NCI-H748 (cell line): ENCODE measurements around the gene STX16.

Source experiments
- DNase-seq: peaks from one replicate; lab custom pipeline; 2025; ENCODE audit not compliant: unreplicated experiment; lab: John Stamatoyannopoulos, UW

Gene STX16

DNA sequence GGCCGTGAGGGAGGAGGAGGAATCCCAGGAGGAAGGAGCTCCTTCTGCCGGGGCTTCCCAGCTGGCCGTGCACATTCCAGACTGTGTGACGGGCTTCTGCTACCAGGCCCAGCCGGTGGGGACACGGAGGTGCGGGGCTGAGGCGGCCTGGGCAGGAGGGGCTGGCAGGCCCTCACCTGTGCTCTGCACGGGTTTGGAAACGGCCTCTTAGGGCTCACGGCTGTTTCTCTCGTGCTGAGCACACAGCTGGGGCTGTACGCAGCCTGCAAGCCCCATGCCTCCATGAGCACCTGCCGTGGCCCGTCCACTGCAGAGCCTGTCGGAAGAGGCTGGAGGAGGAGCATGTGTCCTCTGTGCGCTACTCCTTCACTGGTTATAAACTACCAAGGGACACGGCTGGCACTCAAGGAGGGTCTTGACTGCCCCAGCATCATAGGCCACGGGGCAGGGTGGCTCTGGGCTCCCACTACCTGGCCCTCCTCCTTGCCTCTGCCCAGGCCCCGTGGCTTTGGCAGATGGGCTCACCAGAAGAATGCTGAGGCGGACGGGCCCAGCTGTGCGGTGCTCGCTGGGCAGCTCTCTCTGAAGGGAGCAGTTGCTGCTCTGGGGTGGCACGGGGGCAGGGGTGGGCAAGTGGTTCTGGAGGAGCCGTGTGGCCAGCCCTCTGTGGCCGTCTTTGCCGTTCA, 57.3 kb downstream of the STX16 start:
- DNase-seq: no peak

DNA sequence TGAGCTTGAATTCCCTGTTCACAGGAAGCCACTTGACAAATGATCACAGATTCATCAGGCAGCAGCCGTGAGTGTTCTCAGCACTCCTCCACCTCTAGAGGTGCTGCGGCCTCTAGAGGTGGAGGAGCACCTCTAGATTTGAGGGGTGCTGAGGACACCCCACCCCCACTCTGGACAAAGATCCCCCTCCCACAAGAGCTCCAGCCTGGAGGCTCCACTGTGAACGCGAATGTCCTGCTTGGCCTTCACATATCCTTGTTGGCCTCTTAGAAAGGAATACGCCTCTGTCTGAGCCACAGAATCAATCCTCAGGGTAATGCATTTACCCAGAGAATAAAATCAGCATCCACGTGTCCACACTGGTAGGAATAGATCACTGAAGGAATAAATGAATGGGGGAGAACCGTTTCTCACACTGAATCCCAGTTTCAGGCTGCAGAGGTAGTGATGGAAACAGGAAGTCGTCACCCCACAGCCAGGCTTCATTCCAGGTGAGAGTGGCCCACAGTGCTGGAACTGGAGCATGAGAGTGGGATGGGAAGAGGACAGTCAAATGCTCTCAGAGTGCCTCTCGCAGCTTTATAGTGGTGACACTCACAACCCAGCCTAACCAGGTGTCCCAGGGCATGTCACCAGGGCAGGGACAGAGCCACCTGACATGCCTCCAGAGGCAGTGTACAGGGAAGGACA, 58.1 kb downstream of the STX16 start:
- DNase-seq: no peak

DNA sequence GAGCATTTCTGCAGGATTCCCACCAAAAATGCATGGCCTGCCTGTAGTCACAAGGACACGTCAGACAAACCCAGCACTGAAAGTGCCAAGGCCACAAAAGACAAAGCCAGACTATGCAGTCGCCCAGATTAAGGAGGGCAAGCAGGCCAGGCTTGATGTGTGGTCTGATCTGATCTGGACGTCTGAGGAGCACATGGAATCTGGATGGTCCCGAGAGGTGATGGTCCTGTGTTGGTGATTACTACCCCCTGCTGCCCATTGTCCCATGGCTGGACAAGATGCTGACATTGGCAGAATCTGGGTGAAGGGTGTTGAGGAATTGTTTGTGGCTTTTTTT, 58.6 kb downstream of the STX16 start:
- DNase-seq: no peak

DNA sequence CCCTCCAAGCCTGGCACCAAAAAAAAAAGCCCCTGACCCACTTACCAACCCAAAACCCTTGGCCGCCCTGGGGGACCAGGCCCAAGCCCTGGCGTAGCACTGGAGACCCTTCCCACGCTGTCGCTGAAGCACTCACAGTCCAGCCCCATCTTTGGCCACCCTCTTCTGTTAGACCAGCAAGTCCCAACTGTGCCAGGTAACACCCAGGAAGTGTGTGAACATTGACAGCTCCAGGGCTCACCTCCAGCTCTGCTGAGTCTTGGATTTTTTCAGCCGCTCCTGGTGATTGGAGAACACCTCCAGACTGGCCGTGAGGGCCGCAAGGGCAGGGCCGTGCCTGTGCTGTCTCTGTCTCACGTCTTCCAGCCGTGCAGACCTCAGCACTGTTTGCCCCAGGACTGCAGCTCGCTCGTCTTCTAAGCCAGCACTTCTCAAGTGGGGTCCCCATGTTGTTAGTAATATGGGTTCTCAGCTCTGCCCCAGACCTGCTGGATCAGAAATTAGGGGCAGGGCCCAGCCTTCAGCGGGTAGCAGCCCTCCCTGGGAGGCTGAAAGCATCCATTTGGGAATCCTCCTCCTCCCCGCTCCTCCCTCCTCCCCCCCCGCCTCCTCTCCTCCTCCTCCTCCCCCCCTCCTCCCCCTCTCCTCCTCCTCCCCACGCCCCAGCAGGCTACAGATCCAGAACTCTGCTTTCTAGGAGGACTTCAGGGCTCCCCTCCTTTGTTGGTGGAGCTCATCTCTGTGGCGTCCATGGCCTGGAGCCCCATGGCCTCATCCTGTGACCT, 59.6 kb downstream of the STX16 start:
- DNase-seq: no peak

GRCh38 chr20:58711266-58712051, 60.4 kb downstream of the STX16 start:
- DNase-seq: no peak

- DNase-seq: no peak
These were observed 61.2 kb downstream of the STX16 start for GRCh38 chr20:58712151-58712791.

DNA sequence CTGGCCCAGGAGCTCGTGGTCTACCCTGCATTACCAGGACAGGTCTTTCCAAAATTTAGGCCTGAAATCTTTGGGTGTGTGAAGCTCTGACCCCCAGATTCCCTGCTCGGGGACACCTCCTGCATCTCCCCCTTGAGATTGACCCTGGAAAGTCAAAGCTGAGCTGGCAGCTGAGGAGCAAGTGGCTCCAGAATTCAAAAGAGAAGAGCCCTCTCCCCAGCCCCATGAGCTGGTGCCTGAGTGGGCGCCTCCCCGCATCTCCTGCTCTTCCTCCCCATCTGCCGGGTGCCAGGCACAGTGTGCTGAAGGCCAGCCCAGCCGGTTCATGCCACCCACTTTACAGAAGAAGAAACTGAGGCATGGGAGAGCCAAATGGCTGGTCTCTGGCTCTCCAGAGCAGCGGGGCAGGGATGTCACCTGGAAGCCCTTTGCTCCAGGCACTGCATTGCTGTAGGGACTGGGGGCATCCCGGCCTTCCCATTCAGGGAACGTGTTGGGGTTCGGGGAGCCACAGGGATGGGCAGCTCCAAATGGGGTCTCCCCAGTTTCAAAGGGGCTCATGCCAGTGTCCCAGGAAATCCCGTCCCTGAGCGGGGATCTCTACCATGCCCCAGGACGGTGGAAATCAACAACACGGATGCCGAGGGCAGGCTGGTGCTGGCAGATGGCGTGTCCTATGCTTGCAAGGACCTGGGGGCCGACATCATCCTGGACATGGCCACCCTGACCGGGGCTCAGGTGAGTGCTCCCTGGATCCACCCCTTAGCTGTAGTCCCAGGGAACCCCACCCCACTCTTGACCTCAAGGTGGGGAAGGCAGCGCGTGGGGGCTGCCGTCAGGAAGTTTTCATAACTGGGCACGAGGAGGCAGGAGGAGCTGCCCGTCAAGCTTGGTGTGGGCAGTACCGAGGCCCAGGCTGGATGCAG, 62.0 kb downstream of the STX16 start:
- no peak for DNase-seq

- DNase-seq: no peak
These were observed 62.8 kb downstream of the STX16 start for GRCh38 chr20:58713801-58714339.

- no peak for DNase-seq
These were observed 63.3 kb downstream of the STX16 start for GRCh38 chr20:58714340-58714922.

DNA sequence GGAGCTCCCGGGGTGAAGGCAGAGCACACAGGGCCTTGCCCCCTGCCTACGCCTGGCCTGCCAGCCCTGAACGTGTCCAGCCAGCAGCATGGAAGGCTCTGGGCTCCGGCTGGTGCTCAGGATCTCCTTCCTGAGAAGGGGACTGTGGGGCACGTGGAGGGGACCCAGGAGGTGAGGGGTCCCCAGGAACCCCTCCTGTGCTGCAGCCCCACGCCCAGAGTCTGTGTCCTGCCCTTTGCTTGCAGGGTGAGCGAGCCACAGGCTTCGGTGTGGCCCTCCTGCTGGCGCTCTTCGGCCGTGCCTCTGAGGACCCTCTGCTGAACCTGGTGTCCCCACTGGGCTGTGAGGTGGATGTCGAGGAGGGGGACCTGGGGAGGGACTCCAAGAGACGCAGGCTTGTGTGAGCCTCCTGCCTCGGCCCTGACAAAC, 63.9 kb downstream of the STX16 start:
- no peak for DNase-seq

DNA sequence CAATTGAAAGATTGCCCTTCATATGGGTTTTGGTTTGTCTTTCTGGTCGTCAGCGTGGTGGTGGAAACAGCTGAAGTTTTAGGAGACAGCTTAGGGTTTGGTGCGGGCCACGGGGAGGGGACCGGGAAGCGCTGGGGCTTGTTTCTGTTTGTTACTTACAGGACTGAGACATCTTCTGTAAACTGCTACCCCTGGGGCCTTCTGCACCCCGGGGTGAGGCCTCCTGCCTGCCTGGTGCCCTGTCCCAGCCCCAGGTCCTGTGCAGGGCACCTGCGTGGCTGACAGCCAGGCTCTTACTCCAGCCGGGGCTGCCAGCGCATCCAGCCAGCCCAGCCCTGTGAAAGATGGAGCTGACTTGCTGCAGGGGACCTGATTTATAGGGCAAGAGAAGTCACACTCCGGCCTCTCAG, 64.3 kb downstream of the STX16 start:
- DNase-seq: no peak

- no peak for DNase-seq
These were observed 64.9 kb downstream of the STX16 start for GRCh38 chr20:58715801-58716475.

GRCh38 chr20:58716476-58717277, 65.6 kb downstream of the STX16 start:
- DNase-seq: no peak

GRCh38 chr20:58717278-58718091, 66.4 kb downstream of the STX16 start:
- DNase-seq: no peak

DNA sequence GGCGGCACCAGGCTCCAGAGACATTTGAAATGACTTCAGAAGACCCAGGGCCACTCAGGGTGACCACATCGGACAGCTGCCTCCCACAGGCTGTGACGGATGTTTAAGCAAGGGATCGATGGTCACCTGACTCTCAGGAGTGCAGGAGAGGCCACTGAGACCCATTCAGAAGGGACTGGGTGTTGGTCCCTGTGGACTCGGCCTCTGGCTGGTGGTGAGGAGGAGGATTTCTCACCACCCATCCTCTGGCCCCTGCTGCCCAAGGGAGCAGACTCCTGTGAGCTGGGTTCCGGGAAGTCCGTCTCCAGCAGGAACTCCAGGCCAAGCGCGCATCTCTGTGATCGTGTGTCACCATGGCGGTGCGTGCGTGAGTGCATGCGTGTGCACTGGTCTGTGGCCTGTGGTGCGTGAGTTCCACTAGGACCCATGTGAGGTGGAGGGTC, 67.1 kb downstream of the STX16 start:
- no peak for DNase-seq

- no peak for DNase-seq
These were observed 67.6 kb downstream of the STX16 start for GRCh38 chr20:58718729-58719128.

- no peak for DNase-seq
These were observed 68.2 kb downstream of the STX16 start for GRCh38 chr20:58719258-58719657.
